Omental fat pad (tissue), 4 donors: Measurements from ENCODE around the gene CHERP. TPM values are rescaled to one million over a fixed set of nuclear protein-coding genes. Genes with fewer than 3 reads are reported as not detected.
A peak's percentile ranks its signal among the peaks of the same experiment; 100 is the strongest.
"Not testable (repeated sequence)": the region's sequence is repeated elsewhere in the genome, so short reads cannot be mapped to it uniquely, and the experiment has no call there.

Experiments
- ATAC-seq: fragments of 150-250 bp; one replicate; pipeline ENCODE4 v1.9.1; 2016; ENCODE audit warnings: mild to moderate bottlenecking, moderate library complexity; ENCODE audit not compliant: low FRiP score
- DNase-seq: peaks from one replicate; pipeline ENCODE4 v3.0.0-alpha.2; 2019; ENCODE audit warnings: low spot score
- total RNA-seq, 4 donors: library from RNA; depleted of rRNA; stranded (reverse); fragments of >200 nt; gene quantifications; one replicate each; pipeline ENCODE4 v1.1.0, GENCODE V29; 2016
- TF ChIP-seq, protein P1 (sequence below), 3 donors: fragments of 450-650 bp; IDR thresholded peaks; one replicate each; pipeline ENCODE4 v1.5.1; 2016 to 2017; ENCODE audit warnings: antibody characterized with exemption in 3 of 3, mild to moderate bottlenecking in 3 of 3, moderate library complexity in 2 of 3

Gene CHERP
- total RNA-seq, 4 donors from 2014 or later = 5.9 to 25.1 (median 10.8) TPM

DNA sequence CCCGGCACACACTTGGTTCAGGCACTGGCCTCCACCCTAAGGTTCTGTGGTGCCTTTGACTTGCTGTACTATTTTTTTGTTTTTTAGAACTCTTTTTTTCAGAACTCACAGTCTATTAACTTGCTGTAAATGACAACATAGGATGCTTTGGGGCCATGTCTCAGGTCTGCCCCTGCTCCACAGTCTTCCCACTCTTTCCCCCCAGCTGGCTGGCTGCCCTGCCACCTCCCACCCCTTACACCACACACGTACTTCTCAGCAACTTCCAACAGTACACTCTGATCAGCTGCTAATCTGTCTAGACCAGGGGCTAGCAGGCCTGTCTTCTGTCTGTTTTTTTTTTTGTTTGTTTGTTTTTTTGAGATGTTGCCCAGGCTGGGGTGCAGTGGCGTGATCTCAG, 38.0 kb downstream of the CHERP start:
- ATAC-seq (no peak), DNase-seq (no peak)
- TF ChIP-seq, protein P1, sequence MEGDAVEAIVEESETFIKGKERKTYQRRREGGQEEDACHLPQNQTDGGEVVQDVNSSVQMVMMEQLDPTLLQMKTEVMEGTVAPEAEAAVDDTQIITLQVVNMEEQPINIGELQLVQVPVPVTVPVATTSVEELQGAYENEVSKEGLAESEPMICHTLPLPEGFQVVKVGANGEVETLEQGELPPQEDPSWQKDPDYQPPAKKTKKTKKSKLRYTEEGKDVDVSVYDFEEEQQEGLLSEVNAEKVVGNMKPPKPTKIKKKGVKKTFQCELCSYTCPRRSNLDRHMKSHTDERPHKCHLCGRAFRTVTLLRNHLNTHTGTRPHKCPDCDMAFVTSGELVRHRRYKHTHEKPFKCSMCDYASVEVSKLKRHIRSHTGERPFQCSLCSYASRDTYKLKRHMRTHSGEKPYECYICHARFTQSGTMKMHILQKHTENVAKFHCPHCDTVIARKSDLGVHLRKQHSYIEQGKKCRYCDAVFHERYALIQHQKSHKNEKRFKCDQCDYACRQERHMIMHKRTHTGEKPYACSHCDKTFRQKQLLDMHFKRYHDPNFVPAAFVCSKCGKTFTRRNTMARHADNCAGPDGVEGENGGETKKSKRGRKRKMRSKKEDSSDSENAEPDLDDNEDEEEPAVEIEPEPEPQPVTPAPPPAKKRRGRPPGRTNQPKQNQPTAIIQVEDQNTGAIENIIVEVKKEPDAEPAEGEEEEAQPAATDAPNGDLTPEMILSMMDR (IDR thresholded peaks at IDR 0.05) = no peak

DNA sequence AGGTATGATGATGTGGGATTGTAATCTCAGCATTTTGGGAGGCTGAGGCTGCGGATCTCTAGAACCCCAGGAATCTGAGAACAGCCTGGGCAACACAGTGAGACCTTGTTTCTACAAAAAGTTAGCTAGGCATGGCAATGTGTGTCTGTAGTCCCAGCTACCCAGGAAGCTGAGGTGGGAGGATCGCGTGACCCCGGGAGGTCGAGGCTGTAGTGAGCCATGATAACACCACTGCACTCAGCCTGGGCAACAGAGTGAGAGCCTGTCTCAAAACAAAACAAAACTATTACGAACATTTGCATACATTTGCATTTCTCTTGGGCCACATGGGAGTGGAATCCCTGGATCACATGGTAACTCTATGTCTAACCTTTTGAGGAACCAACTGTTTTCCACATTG, 44.4 kb downstream of the CHERP start:
- TF ChIP-seq, protein P1 (IDR thresholded peaks at IDR 0.05) = no peak
- DNase-seq = no peak
- ATAC-seq = no peak

DNA sequence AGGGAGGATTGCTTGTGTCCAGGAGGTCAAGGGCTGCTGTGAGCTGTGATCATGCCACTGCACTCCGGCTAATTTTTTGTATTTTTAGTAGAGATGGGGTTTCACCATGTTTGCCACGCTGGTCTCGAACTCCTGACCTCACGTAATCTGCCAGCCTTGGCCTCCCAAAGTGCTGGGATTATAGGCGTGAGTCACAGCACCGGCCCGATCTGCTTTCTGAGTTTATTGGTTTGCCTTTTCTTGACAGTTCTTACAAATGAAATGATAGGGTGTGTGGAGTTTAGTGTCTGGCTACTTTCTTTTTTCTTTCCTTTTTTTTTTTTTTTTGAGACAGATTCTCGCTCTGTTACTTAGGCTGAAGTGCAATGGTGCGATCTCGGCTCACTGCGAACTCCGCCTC, 45.2 kb downstream of the CHERP start:
- DNase-seq (no peak), ATAC-seq (no peak)
- TF ChIP-seq, protein P1 (IDR thresholded peaks at IDR 0.05) = no peak

DNA sequence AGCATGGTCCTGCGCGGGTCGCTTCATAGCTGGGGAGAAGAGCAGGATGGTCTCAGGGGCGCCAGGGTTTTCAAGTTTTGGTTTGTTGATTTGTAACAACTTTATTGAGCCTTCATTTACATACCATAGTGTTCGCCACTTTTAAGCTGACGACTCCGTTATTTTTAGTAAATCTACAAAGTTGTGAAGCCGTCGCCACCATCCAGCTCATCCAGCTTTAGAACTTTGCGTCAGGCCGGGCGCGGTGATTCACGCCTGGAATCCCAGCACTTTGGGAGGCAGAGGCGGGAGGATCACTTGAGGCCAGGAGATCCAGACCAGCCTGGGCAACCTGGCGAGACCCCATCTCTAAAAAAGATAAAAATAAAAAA, 45.6 kb downstream of the CHERP start:
- DNase-seq (no peak), ATAC-seq (peak; percentile 18)
- TF ChIP-seq, protein P1 (IDR thresholded peaks at IDR 0.05) = no peak

DNA sequence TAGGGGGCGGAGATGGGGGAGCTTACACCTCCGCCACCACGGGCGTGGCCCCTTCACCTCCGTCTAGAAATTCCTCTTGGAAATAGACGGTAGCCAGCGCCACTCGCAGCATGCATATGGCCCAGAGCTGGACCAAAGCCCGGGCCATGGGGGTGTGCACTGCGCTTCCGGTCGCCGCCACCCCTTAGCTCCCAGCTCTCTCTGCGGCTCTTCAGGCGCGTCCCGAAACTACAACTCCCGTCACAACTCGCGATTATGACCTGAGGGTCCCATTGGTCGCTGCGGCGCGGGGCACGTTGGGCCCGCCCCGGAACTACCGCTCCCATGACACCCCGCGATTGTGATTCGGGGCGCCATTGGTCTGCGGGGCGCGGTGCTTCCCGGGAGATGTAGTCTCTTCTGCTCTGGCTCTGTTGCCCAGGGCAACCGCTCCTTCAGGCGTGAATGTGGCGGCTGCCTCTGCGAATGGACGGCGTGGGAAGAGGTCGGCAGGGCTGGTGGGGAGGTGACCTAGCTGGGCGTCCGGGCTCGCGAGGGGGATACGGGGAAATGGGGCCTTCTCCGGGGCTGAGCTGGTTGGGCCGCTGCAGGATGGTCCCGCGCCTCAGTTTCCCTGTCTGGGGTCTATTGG, 46.1 kb downstream of the CHERP start, which contains the start of the genes C19orf44 and CALR3:
TSS of gene C19orf44 (plus strand) at position 413 of the 631 bp plus-strand sequence. CDS start 4,399 bp downstream, outside the sequence.
TSS of gene CALR3 (minus strand) at position 186 of the 631 bp plus-strand sequence. CDS start at position 148, 38 bp downstream.
- peak; percentile 100 for ATAC-seq
- DNase-seq = peak; percentile 92
- TF ChIP-seq, protein P1 (IDR thresholded peaks at IDR 0.05) = no peak

DNA sequence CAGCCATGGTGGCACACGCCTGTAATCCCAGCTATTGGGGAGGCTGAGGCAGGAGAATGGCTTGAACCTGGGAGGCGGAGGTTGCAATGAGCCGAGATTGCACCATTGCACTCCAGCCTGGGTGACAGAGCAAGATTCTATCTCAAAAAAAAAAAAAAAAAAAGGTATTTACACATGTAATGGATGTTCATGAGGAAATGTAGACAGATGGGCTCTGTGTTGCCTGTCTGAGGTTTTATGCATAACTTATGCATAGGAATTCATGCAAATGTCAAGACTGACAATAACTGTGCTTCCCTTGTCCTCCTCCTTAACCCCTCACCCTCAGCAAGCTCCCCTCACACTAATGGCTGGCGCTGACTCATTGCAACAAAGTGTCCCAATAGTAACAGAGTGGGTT, 55.8 kb downstream of the CHERP start:
- DNase-seq, ATAC-seq: not testable (repeated sequence)

DNA sequence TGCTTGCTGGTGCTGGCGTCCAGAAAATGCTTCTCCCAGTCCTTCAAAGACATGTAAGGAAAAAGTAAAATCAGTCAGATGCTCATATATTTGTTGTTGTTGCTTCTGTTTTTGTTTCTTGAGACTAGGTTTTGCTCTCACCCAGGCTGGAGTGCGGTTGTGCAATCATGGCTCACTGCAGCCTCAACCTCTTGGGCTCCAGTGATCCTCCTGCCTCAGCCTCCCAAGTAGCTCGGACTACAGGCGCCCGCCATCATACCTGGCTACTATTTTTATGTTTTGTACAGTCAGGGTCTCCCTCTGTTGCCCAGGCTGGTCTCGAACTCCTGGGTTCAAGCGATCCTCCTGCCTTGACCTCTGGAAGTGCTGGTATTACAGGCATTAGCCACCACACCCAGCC, 59.5 kb downstream of the CHERP start:
- DNase-seq = no peak
- ATAC-seq = no peak

More for the DNA sequence above, 59.5 kb downstream of the CHERP start:
- TF ChIP-seq, protein P1 (IDR thresholded peaks at IDR 0.05) = no peak
